ENCODE data around the gene WDR35.

Gene WDR35

DNA sequence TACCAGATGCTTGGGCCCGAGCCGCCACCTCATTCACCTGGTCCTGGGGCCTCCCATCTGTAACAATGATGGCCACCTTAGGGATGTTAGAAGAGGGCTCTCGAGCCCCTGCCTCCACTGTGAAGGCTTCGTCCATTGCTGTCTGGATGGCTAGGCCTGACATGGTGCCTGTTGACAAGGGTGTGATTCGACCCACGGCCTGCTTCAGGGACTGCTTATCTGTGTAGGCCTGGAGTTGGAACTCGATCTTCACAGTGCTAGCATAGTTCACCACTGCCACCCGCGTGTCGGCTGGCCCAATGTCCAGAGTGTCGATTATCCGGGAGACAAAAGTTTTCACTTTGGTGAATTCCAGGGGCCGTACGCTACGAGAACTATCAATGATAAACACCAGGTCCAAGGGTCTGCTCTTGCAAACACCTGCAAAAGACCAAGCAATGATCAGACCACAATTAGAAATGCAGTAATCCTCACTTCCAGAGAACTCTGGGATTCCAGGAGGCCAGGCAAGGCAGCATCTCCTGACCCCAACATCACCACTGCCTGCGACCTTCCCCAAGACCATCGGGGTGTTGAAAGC lies 16.1 kb upstream of the WDR35 start:
- no peak for TF ChIP-seq CTCF (IDR thresholded peaks at IDR 0.05)

GRCh38 chr2:20005067-20005627 lies 15.2 kb upstream of the WDR35 start:
- Mint-ChIP-seq H3K4me3 (no peak overlapping the region), H3K27ac (no peak overlapping the region), H3K36me3 (ENCODE audit: low read depth) (no peaks in the 10 kb centered on the region), H3K9me3 (no peaks in the 10 kb centered on the region), H3K27me3 (ENCODE audit: low read depth, poor library complexity) (peaks cover 9% of the 10 kb centered on the region), H3K4me1 (peaks cover 4% of the 10 kb centered on the region)
- no peak for DNase-seq
- no peak for TF ChIP-seq CTCF (IDR thresholded peaks at IDR 0.05)

More for the DNA sequence above, 16.1 kb upstream of the WDR35 start:
- no peaks in the 10 kb centered on the region for H3K9me3 Mint-ChIP-seq
- peaks cover 11% of the 10 kb centered on the region for H3K27me3 Mint-ChIP-seq (ENCODE audit: low read depth, poor library complexity)
- H3K4me1 Mint-ChIP-seq = peaks cover 7% of the 10 kb centered on the region
- H3K27ac Mint-ChIP-seq = no peak overlapping the region
- no peak overlapping the region for H3K4me3 Mint-ChIP-seq
- no peak for DNase-seq
- no peaks in the 10 kb centered on the region for H3K36me3 Mint-ChIP-seq (ENCODE audit: low read depth)

DNA sequence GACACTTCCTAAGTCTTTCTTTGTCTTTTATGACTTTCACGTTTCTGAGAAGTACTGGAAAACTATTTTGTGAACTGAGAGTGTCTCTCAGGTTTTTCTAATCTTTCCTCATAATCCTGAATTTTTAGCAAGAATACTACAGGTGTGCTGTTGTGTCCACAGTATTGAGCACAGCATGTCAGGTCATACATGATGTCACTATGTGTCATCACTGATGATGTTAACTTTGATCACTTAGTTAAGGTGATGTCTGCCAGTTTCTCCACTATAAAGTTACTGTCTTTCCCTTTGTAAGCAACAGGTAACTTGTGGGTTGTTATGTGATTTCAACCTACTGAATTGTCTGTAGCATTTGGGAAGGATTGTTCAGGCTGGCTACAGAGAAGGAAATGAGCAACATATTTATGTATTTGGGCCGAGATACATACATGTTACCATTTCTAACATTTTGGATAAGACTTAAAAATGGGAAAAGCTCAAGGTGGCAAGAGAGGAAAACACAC lies 11.5 kb upstream of the WDR35 start:
- H3K9me3 Mint-ChIP-seq = no peaks in the 10 kb centered on the region
- H3K27ac Mint-ChIP-seq = no peak overlapping the region
- no peak overlapping the region for H3K4me3 Mint-ChIP-seq
- H3K36me3 Mint-ChIP-seq (ENCODE audit: low read depth) = no peaks in the 10 kb centered on the region
- no peaks in the 10 kb centered on the region for H3K4me1 Mint-ChIP-seq
- no peak for DNase-seq
- TF ChIP-seq CTCF (IDR thresholded peaks at IDR 0.05) = no peak
- peaks cover 3% of the 10 kb centered on the region for H3K27me3 Mint-ChIP-seq (ENCODE audit: low read depth, poor library complexity)

DNA sequence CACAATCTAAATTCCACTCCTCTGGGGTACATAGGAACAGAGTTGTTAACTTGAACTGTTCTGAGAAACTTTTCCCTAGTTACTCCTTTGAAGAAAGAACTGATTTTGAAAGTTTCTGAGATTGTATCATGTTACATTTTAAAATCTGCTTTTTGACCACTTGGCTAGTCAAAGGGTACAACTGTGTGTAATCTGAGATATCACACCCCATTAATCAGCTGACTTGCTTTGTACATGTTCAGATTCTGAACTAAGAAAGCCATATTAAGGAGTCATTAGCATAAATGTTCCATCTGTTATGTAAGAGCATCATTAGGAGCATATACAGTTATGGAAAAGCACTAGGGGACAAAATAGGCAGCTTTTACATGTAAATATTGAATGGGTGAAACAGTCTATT lies 3.8 kb upstream of the WDR35 start:
- peaks cover 37% of the 10 kb centered on the region for H3K4me1 Mint-ChIP-seq
- H3K27ac Mint-ChIP-seq = no peak overlapping the region
- H3K9me3 Mint-ChIP-seq = no peaks in the 10 kb centered on the region
- H3K36me3 Mint-ChIP-seq (ENCODE audit: low read depth) = no peaks in the 10 kb centered on the region
- H3K4me3 Mint-ChIP-seq = no peak overlapping the region
- no peak for TF ChIP-seq CTCF (IDR thresholded peaks at IDR 0.05)
- no peaks in the 10 kb centered on the region for H3K27me3 Mint-ChIP-seq (ENCODE audit: low read depth, poor library complexity)
- DNase-seq = no peak

- H3K27ac Mint-ChIP-seq = no peak overlapping the region
- peaks cover 13% of the 10 kb centered on the region for H3K36me3 Mint-ChIP-seq (ENCODE audit: low read depth)
- H3K4me3 Mint-ChIP-seq = no peak overlapping the region
- no peak for TF ChIP-seq CTCF (IDR thresholded peaks at IDR 0.05)
- DNase-seq = no peak
- H3K9me3 Mint-ChIP-seq = no peaks in the 10 kb centered on the region
- H3K27me3 Mint-ChIP-seq (ENCODE audit: low read depth, poor library complexity) = peaks cover 2% of the 10 kb centered on the region
- peaks cover 52% of the 10 kb centered on the region for H3K4me1 Mint-ChIP-seq
Measured at GRCh38 chr2:19991895-19992294, 2.0 kb upstream of the WDR35 start.

- peaks cover 24% of the 10 kb centered on the region for H3K36me3 Mint-ChIP-seq (ENCODE audit: low read depth)
- H3K27ac Mint-ChIP-seq = no peak overlapping the region
- peaks cover 52% of the 10 kb centered on the region for H3K4me1 Mint-ChIP-seq
- no peaks in the 10 kb centered on the region for H3K9me3 Mint-ChIP-seq
- no peak for TF ChIP-seq CTCF (IDR thresholded peaks at IDR 0.05)
- no peak for DNase-seq
- H3K27me3 Mint-ChIP-seq (ENCODE audit: low read depth, poor library complexity) = peaks cover 2% of the 10 kb centered on the region
- H3K4me3 Mint-ChIP-seq = peak overlapping the region; percentile 97
Measured at GRCh38 chr2:19990416-19990728, 467 bp upstream of the WDR35 start.

Data from nephron progenitor cell (in vitro differentiated cells).